GM10266 (cell line): ENCODE results near the gene BICD2.

Source experiments
- DNase-seq: peaks from one replicate; pipeline ENCODE4 v3.0.0; 2012; ENCODE audit errors: extremely low spot score
- CTCF ChIP-seq: IDR thresholded peaks from 2 replicates; pipeline ENCODE4 v1.5.1; 2012; ENCODE audit warnings: mild to moderate bottlenecking, low read depth; ENCODE audit not compliant: control insufficient read depth, insufficient read depth; ENCODE audit errors: missing control alignments

Gene BICD2

GRCh38 chr9:92795598-92796336 lies 31.1 kb upstream of the BICD2 start:
- no peak for DNase-seq
- no peak for TF ChIP-seq CTCF

- DNase-seq, result no peak
- TF ChIP-seq CTCF, result no peak
Observed at GRCh38 chr9:92795000-92795399, 30.4 kb upstream of the BICD2 start.

- TF ChIP-seq CTCF, result no peak
- DNase-seq, result no peak
Observed at GRCh38 chr9:92794426-92794825, 29.8 kb upstream of the BICD2 start.

GRCh38 chr9:92790542-92791527 lies 26.2 kb upstream of the BICD2 start:
- TF ChIP-seq CTCF, result peak; percentile 78
- DNase-seq, result peak; percentile 67

- TF ChIP-seq CTCF, result no peak
- DNase-seq, result no peak
Observed at GRCh38 chr9:92786298-92786697, 21.7 kb upstream of the BICD2 start.

GRCh38 chr9:92781899-92782298 lies 17.3 kb upstream of the BICD2 start:
- TF ChIP-seq CTCF, result no peak

More at GRCh38 chr9:92781899-92782298, 17.3 kb upstream of the BICD2 start:
- no peak for DNase-seq
